ENCODE results near the gene SNAPC2. TPM values are rescaled to one million over a fixed set of nuclear protein-coding genes. Genes with fewer than 3 reads are reported as not detected.

Gene SNAPC2
- total and polyA plus RNA-seq, 2 of the 13 experiments (the other 11 are each of a cell fraction or from before 2014, with no cell fraction given), result 10.2 to 12.7 TPM

- TF ChIP-seq, protein P1, sequence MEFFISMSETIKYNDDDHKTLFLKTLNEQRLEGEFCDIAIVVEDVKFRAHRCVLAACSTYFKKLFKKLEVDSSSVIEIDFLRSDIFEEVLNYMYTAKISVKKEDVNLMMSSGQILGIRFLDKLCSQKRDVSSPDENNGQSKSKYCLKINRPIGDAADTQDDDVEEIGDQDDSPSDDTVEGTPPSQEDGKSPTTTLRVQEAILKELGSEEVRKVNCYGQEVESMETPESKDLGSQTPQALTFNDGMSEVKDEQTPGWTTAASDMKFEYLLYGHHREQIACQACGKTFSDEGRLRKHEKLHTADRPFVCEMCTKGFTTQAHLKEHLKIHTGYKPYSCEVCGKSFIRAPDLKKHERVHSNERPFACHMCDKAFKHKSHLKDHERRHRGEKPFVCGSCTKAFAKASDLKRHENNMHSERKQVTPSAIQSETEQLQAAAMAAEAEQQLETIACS (CRISPR knock-in tag; IDR thresholded peaks at IDR 0.05), result peak; percentile 95
- TF ChIP-seq NCOR1 (IDR thresholded peaks at IDR 0.05; ENCODE audit: borderline replicate concordance, low read length) (no peak; the same call in 1 of the 2 replicates), MXD1 (CRISPR knock-in tag; IDR thresholded peaks at IDR 0.05) (no peak), ZBTB42 (CRISPR knock-in tag; IDR thresholded peaks at IDR 0.05) (0 out of 2 replicates have a peak, but pooled peaks have one; percentile 73), ZSCAN21 (CRISPR knock-in tag; IDR thresholded peaks at IDR 0.05; ENCODE audit: borderline replicate concordance) (peak; percentile 66; the same call in 1 of the 2 replicates), HNRNPL (IDR thresholded peaks at IDR 0.05; ENCODE audit: low read depth, low read length) (peak; percentile 65; the same call in 1 of the 2 replicates), PPARG (CRISPR knock-in tag; conservative IDR thresholded peaks at IDR 0.05) (peak; percentile 43), SIX4 (CRISPR knock-in tag; IDR thresholded peaks at IDR 0.05) (0 out of 2 replicates have a peak, but pooled peaks have one; percentile 8), ZNF639 (CRISPR knock-in tag; conservative IDR thresholded peaks at IDR 0.05) (no peak; the same call in 1 of the 2 replicates), MXD4 (CRISPR knock-in tag; IDR thresholded peaks at IDR 0.05) (peak; percentile 95), ZIK1 (CRISPR knock-in tag; IDR thresholded peaks at IDR 0.05; ENCODE audit: borderline replicate concordance, low read depth) (peak; percentile 74; the same call in 1 of the 2 replicates), CBFB (CRISPR knock-in tag; IDR thresholded peaks at IDR 0.05) (peak; percentile 59; the same call in 1 of the 2 replicates), THAP9 (CRISPR knock-in tag; IDR thresholded peaks at IDR 0.05; ENCODE audit: borderline replicate concordance) (peak; percentile 81), ZFP1 (CRISPR knock-in tag; IDR thresholded peaks at IDR 0.05) (0 out of 2 replicates have a peak, but pooled peaks have one; percentile 18)
- TF ChIP-seq, protein P2, sequence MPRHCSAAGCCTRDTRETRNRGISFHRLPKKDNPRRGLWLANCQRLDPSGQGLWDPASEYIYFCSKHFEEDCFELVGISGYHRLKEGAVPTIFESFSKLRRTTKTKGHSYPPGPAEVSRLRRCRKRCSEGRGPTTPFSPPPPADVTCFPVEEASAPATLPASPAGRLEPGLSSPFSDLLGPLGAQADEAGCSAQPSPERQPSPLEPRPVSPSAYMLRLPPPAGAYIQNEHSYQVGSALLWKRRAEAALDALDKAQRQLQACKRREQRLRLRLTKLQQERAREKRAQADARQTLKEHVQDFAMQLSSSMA (CRISPR knock-in tag; IDR thresholded peaks at IDR 0.05), result peak; percentile 74
- TF ChIP-seq, protein P3, sequence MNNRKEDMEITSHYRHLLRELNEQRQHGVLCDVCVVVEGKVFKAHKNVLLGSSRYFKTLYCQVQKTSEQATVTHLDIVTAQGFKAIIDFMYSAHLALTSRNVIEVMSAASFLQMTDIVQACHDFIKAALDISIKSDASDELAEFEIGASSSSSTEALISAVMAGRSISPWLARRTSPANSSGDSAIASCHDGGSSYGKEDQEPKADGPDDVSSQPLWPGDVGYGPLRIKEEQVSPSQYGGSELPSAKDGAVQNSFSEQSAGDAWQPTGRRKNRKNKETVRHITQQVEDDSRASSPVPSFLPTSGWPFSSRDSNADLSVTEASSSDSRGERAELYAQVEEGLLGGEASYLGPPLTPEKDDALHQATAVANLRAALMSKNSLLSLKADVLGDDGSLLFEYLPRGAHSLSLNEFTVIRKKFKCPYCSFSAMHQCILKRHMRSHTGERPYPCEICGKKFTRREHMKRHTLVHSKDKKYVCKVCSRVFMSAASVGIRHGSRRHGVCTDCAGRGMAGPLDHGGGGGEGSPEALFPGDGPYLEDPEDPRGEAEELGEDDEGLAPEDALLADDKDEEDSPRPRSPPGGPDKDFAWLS (CRISPR knock-in tag; IDR thresholded peaks at IDR 0.05; ENCODE audit: borderline replicate concordance), result peak; percentile 57; the same call in 1 of the 2 replicates
- TF ChIP-seq, protein P4, sequence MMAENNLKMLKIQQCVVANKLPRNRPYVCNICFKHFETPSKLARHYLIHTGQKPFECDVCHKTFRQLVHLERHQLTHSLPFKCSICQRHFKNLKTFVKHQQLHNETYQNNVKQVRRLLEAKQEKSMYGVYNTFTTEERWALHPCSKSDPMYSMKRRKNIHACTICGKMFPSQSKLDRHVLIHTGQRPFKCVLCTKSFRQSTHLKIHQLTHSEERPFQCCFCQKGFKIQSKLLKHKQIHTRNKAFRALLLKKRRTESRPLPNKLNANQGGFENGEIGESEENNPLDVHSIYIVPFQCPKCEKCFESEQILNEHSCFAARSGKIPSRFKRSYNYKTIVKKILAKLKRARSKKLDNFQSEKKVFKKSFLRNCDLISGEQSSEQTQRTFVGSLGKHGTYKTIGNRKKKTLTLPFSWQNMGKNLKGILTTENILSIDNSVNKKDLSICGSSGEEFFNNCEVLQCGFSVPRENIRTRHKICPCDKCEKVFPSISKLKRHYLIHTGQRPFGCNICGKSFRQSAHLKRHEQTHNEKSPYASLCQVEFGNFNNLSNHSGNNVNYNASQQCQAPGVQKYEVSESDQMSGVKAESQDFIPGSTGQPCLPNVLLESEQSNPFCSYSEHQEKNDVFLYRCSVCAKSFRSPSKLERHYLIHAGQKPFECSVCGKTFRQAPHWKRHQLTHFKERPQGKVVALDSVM (CRISPR knock-in tag; IDR thresholded peaks at IDR 0.05), result peak; percentile 87
Observed at GRCh38 chr19:7903244-7904073, 16.7 kb upstream of the SNAPC2 start, which contains the start of gene MAP2K7 (continued).
